CD14-positive monocyte (primary cell): Measurements from ENCODE around the gene SPTSSA. TPM values are rescaled to one million over a fixed set of nuclear protein-coding genes. Genes with fewer than 3 reads are reported as not detected.

Source experiments
- DNase-seq, 3 donors: peaks; one replicate each; pipeline ENCODE4 v3.0.0-alpha.2; 2011 to 2022
- H2AFZ ChIP-seq: 2 replicates; pipeline ENCODE4 v1.6.0; 2012; ENCODE audit warnings: mild to moderate bottlenecking, low read depth, low read length, inconsistent platforms; ENCODE audit not compliant: insufficient read depth, poor library complexity, severe bottlenecking
- H3K27ac ChIP-seq, 2 donors: 1 replicate in 1 of 2; 2 replicates in 1 of 2; pipeline ENCODE4 v1.5.1; 2012 to 2013; ENCODE audit warnings: low read length in 2 of 2, control low read depth in 1 of 2, inconsistent platforms in 1 of 2, low read depth in 1 of 2, mild to moderate bottlenecking in 1 of 2
- H3K27me3 ChIP-seq, 2 donors: one replicate each; pipeline versions ENCODE4 v1.6.0 to v1.6.1; 2011 to 2013; ENCODE audit warnings: low read length in 2 of 2; ENCODE audit not compliant: control insufficient read depth in 2 of 2, insufficient read depth in 2 of 2
- H3K36me3 ChIP-seq, 2 donors: replicated peaks in 1 of 2; 1 replicate in 1 of 2; 2 replicates in 1 of 2; pipeline versions ENCODE4 v1.5.1 to v1.6.1; 2012 to 2013; ENCODE audit warnings: low read length in 2 of 2, control low read depth in 1 of 2, inconsistent platforms in 1 of 2, mild to moderate bottlenecking in 1 of 2; ENCODE audit not compliant: insufficient read depth in 2 of 2, control insufficient read depth in 1 of 2
- H3K4me1 ChIP-seq, 2 donors: 1 replicate in 1 of 2; 2 replicates in 1 of 2; pipeline versions ENCODE4 v1.5.1 to v1.6.1; 2012 to 2013; ENCODE audit warnings: low read length in 2 of 2, control low read depth in 1 of 2, inconsistent platforms in 1 of 2, mild to moderate bottlenecking in 1 of 2, moderate library complexity in 1 of 2; ENCODE audit not compliant: insufficient read depth in 2 of 2, control insufficient read depth in 1 of 2
- H3K4me2 ChIP-seq: replicated peaks from 2 replicates; pipeline ENCODE3; 2012; ENCODE audit warnings: low read length, moderate library complexity, mild to moderate bottlenecking; ENCODE audit not compliant: poor library complexity, severe bottlenecking; ENCODE audit errors: extremely low read depth
- H3K4me3 ChIP-seq, 3 experiments: fragments of 200-600 bp in 1 of 3; sonication (generic) in 1 of 3; replicated peaks in 1 of 3; 1 replicate in 2 of 3; 2 replicates in 1 of 3; pipeline ENCODE4 v1.5.1; 2011 to 2013; ENCODE audit warnings: low read length in 3 of 3, mild to moderate bottlenecking in 3 of 3, control low read depth in 2 of 3, low read depth in 2 of 3, inconsistent platforms in 1 of 3, moderate library complexity in 1 of 3
- H3K79me2 ChIP-seq: 2 replicates; pipeline ENCODE4 v1.6.0; 2012; ENCODE audit warnings: mild to moderate bottlenecking, control low read depth, inconsistent platforms, low read length, moderate library complexity; ENCODE audit not compliant: insufficient read depth
- H3K9ac ChIP-seq: 2 replicates; pipeline ENCODE4 v1.6.0; 2017; ENCODE audit warnings: low read length, mild to moderate bottlenecking; ENCODE audit not compliant: insufficient read depth, poor library complexity, severe bottlenecking
- H3K9me3 ChIP-seq, 2 donors: replicated peaks in 1 of 2; 1 replicate in 1 of 2; 2 replicates in 1 of 2; pipeline versions ENCODE4 v1.5.1 to v1.6.1; 2012 to 2013; ENCODE audit warnings: low read length in 2 of 2, control low read depth in 1 of 2; ENCODE audit not compliant: control insufficient read depth in 1 of 2, insufficient read depth in 1 of 2
- H4K20me1 ChIP-seq: 2 replicates; pipeline ENCODE4 v1.6.0; 2012; ENCODE audit warnings: mild to moderate bottlenecking, low read length, control low read depth, moderate library complexity; ENCODE audit not compliant: insufficient read depth
- H3K27ac Mint-ChIP-seq, 7 donors: one replicate each; pipeline ENCODE4 v1.8.0; 2020; ENCODE audit warnings: mild to moderate bottlenecking in 7 of 7, mixed read lengths in 7 of 7, moderate library complexity in 6 of 7, inconsistent platforms in 2 of 7
- H3K27me3 Mint-ChIP-seq, 3 donors: one replicate each; pipeline ENCODE4 v1.8.0; 2021 to 2022; ENCODE audit warnings: low read depth in 3 of 3, mild to moderate bottlenecking in 3 of 3, mixed read lengths in 3 of 3, moderate library complexity in 3 of 3, inconsistent platforms in 1 of 3
- H3K36me3 Mint-ChIP-seq, 2 donors: one replicate each; pipeline ENCODE4 v1.8.0; 2020; ENCODE audit warnings: mixed read lengths in 2 of 2, inconsistent platforms in 1 of 2, mild to moderate bottlenecking in 1 of 2
- H3K4me1 Mint-ChIP-seq: one replicate; pipeline ENCODE4 v1.8.0; 2020; ENCODE audit warnings: mild to moderate bottlenecking, mixed read lengths
- H3K4me3 Mint-ChIP-seq, 2 donors: one replicate each; pipeline ENCODE4 v1.8.0; 2020; ENCODE audit warnings: mild to moderate bottlenecking in 2 of 2, mixed read lengths in 2 of 2, moderate library complexity in 1 of 2
- H3K9me3 Mint-ChIP-seq, 7 donors: one replicate each; pipeline ENCODE4 v1.8.0; 2020 to 2022; ENCODE audit warnings: mixed read lengths in 7 of 7, mild to moderate bottlenecking in 6 of 7, moderate library complexity in 6 of 7, inconsistent platforms in 2 of 7
- WGBS: methylation state at CpG from one replicate; pipeline ENCODE4 v1.1.5; 2013; ENCODE audit warnings: missing lambda C conversion rate; ENCODE audit not compliant: insufficient coverage; 5-methylcytosine and 5-hydroxymethylcytosine counted together
- intact Hi-C, 2 donors: fragments of 100-400 bp; cut with micrococcal nuclease; formaldehyde crosslinking; loops; one replicate each; pipeline versions ENCODE4 v1.15.0 to v1.15.1; 2023
- polyA minus RNA-seq: library from RNA; depleted of rRNA, polyadenylated mRNA; stranded (reverse); fragments of >200 nt; gene quantifications from 2 replicates; pipeline ENCODE4 v1.2.3, GENCODE V29; 2012
- polyA plus RNA-seq, 3 donors: library from polyadenylated mRNA; depleted of rRNA in 1 of 3; unstranded in 2 of 3; stranded (reverse) in 1 of 3; fragments of 300-500 nt in 2 of 3; fragments of >200 nt in 1 of 3; fragmentation: Illumina TruSeq in 2 of 3; gene quantifications; 1 replicate in 2 of 3; 2 replicates in 1 of 3; pipeline ENCODE4 v1.2.3, GENCODE V29; 2012 to 2021
- total RNA-seq, 12 experiments: library from RNA in 1 of 12; stranded (reverse) in 1 of 12; fragments of 120-200 nt in 1 of 12; gene quantifications; one replicate each; pipeline ENCODE4 v1.2.4 and lab custom pipeline; 2013 to 2026; ENCODE audit warnings: mixed read lengths in 6 of 12, inconsistent platforms in 1 of 12
- TF ChIP-seq, protein P1 (sequence below): fragments of 200-600 bp; IDR thresholded peaks from one replicate; pipeline ENCODE4 v1.8.0; 2022; ENCODE audit warnings: antibody characterized with exemption, mild to moderate bottlenecking

Gene SPTSSA, protein sequence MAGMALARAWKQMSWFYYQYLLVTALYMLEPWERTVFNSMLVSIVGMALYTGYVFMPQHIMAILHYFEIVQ
- 11.5 TPM for total RNA-seq (2013)
- 10 to 100 TPM; 14.2 to 85.7 (median 70.6) TPM for polyA plus RNA-seq
- 7.5 and 12.0 TPM in 2 replicates for polyA minus RNA-seq
- total RNA-seq (lab: John Stamatoyannopoulos, UW) = 5.8 to 26.3 (median 20.5) reads per million in 11 experiments

DNA sequence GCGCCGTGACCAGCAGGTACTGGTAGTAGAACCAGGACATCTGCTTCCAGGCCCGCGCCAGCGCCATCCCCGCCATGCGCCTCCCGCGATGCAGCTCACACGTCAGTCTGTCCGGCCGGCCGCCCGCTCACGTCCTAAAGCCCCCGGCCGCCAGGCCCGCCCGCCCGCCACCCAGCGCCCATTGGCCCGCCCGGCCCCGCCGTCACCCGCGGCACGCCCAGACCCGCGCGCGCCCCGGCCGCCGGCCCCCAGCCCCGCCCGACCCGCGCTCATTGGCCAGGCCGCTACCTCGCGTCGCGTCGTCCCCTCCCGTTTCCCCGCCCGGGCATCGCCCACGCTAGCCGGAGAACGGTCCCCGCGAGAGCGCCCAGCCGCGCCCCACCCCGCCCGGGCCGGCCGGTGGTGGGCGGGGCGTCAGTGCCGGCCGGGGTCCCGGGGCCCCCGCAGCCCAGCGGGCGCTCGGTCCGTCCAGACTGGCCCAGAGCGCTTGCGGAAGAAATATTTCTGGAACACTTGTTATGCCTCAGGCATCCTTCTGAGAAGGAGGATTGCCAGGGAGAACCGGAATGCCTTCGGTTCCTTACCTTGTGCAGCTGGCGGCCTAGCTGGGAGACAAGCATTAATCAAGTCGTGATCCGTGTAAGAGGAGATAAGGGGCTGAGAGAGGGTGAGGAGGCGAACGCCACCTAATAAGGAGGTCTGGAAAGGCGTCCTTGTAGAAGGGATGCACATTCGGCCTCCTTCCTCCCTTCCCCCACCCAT lies at the start of gene SPTSSA:
SPTSSA (minus strand) TSS at position 109 of the 762 bp plus-strand sequence; CDS start at position 76, 33 bp downstream.
- WGBS = under 1% methylated on average over 79 of the region's 82 CpGs
- no peaks in the 10 kb centered on the region for H3K27me3 ChIP-seq

DNA sequence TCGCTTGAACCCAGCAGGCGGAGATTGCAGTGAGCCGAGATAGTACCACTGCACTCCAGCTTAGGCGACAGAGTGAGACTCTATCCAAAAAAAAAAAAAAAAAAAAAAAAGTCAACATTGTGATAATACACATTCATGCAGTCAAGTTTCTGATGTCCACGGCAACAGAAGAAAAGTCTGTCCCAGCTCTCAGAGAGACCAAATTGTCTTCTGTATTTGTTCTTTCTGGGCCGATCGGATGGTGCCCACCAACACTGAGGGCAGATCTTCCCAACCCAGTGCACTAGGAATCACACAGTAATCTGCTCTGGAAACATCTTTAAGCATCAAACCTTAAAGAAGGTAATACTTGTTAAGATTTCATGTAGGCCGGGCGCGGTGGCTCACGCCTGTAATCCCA lies 45.8 kb upstream of the SPTSSA start:
- no peaks in the 10 kb centered on the region for H3K9me3 ChIP-seq
- Mint-ChIP-seq H3K27me3 (peaks cover 0 to 1% (median 0%) of the 10 kb centered on the region in 3 donors), H3K4me3 (no peak overlapping the region), H3K4me1 (no peaks in the 10 kb centered on the region), H3K9me3 (no peaks in the 10 kb centered on the region), H3K27ac (no peak overlapping the region), H3K36me3 (no peaks in the 10 kb centered on the region)
- H3K4me1 ChIP-seq = no peaks in the 10 kb centered on the region
- no peak overlapping the region for H3K4me2 ChIP-seq
- intact Hi-C loops = no loop called here
- no peak overlapping the region for H2AFZ ChIP-seq
- H3K9ac ChIP-seq = no peak overlapping the region
- H3K4me3 ChIP-seq = no peak overlapping the region
- H3K27me3 ChIP-seq = no peaks in the 10 kb centered on the region
- H4K20me1 ChIP-seq = no peaks in the 10 kb centered on the region
- WGBS = 100% methylated on average over 2 of the region's 11 CpGs
- H3K36me3 ChIP-seq = no peaks in the 10 kb centered on the region
- no peak overlapping the region for H3K27ac ChIP-seq
- no peaks in the 10 kb centered on the region for H3K79me2 ChIP-seq
- DNase-seq = no peak
- TF ChIP-seq, protein P1, sequence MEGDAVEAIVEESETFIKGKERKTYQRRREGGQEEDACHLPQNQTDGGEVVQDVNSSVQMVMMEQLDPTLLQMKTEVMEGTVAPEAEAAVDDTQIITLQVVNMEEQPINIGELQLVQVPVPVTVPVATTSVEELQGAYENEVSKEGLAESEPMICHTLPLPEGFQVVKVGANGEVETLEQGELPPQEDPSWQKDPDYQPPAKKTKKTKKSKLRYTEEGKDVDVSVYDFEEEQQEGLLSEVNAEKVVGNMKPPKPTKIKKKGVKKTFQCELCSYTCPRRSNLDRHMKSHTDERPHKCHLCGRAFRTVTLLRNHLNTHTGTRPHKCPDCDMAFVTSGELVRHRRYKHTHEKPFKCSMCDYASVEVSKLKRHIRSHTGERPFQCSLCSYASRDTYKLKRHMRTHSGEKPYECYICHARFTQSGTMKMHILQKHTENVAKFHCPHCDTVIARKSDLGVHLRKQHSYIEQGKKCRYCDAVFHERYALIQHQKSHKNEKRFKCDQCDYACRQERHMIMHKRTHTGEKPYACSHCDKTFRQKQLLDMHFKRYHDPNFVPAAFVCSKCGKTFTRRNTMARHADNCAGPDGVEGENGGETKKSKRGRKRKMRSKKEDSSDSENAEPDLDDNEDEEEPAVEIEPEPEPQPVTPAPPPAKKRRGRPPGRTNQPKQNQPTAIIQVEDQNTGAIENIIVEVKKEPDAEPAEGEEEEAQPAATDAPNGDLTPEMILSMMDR = no peak

More for the DNA sequence above, at the start of gene SPTSSA:
- no peaks in the 10 kb centered on the region for H3K9me3 ChIP-seq
- peak within 1 kb of the TSS; percentile 86 to 96 (median 93) for H3K27ac Mint-ChIP-seq
- H3K27me3 Mint-ChIP-seq = peaks cover 0 to 1% (median 0%) of the 10 kb centered on the region in 3 donors
- peak within 1 kb of the TSS; percentile 81 to 97 (median 84) for H3K4me3 ChIP-seq
- peak within 1 kb of the TSS; percentile 91 to 93 for H3K4me3 Mint-ChIP-seq
- H4K20me1 ChIP-seq = peaks cover 20% of the 10 kb centered on the region
- no peaks in the 10 kb centered on the region for H3K9me3 Mint-ChIP-seq
- peak within 1 kb of the TSS; percentile 92 for H3K4me2 ChIP-seq
- DNase-seq = peak; percentile 79 to 84 (median 82)
- peaks cover 45% of the 10 kb centered on the region for H3K79me2 ChIP-seq
- H3K4me1 Mint-ChIP-seq = peaks cover 23% of the 10 kb centered on the region
- TF ChIP-seq, protein P1 = no peak
- H3K36me3 Mint-ChIP-seq = peaks cover 1 to 15% of the 10 kb centered on the region in 2 donors
- peaks cover 37% of the 10 kb centered on the region in 2 donors for H3K4me1 ChIP-seq
- peak within 1 kb of the TSS; percentile 87 for H3K9ac ChIP-seq
- H2AFZ ChIP-seq = peak within 1 kb of the TSS; percentile 89
- peak within 1 kb of the TSS; percentile 58 to 85 for H3K27ac ChIP-seq
- peaks cover 0 to 3% of the 10 kb centered on the region in 2 donors for H3K36me3 ChIP-seq
- intact Hi-C loops = loop anchor here (5.0 to 10.0 kb wide), 4 partner anchors 75 to 662 kb away; partner anchors contain the start of genes BAZ1A (in 1 of the 2), EAPP (in 1 of the 2), PPP2R3C (in 1 of the 2) and PRORP (in 1 of the 2)
